GM12878 (cell line): ENCODE measurements around the gene CALY. TPM values are rescaled to one million over a fixed set of nuclear protein-coding genes. Genes with fewer than 3 reads are reported as not detected.
A peak's percentile ranks its signal among the peaks of the same experiment; 100 is the strongest.

Experiments
- BMI1 ChIP-seq: fragments of 450-650 bp; IDR thresholded peaks from 2 replicates; pipeline ENCODE4 v1.6.1; 2016; ENCODE audit warnings: mild to moderate bottlenecking, moderate library complexity, borderline replicate concordance
- CHD1 ChIP-seq: IDR thresholded peaks from 2 replicates; pipeline ENCODE4 v1.6.1; 2012; ENCODE audit warnings: low read depth, low read length, improper control_type of control experiment
- E4F1 ChIP-seq: fragments of 450-650 bp; IDR thresholded peaks from 2 replicates; pipeline ENCODE4 v1.6.1; 2018; ENCODE audit warnings: borderline replicate concordance, mild to moderate bottlenecking; ENCODE audit not compliant: partially characterized antibody
- HDGF ChIP-seq: fragments of 450-650 bp; IDR thresholded peaks from 2 replicates; pipeline ENCODE4 v1.6.1; 2016; ENCODE audit warnings: antibody characterized with exemption
- HSF1 ChIP-seq: fragments of 150-350 bp; IDR thresholded peaks from 2 replicates; pipeline ENCODE4 v1.6.1; 2014; ENCODE audit warnings: mild to moderate bottlenecking, low read depth, low read length
- MAX ChIP-seq: IDR thresholded peaks from 2 replicates; pipeline ENCODE4 v1.6.1; 2012; ENCODE audit warnings: low read depth, low read length, improper control_type of control experiment
- RB1 ChIP-seq: fragments of 450-650 bp; formaldehyde crosslinking; IDR thresholded peaks from 2 replicates; pipeline ENCODE4 v1.6.1; 2017; ENCODE audit warnings: mild to moderate bottlenecking, borderline replicate concordance
- ZBTB11 ChIP-seq: fragments of 450-650 bp; formaldehyde crosslinking; IDR thresholded peaks from 2 replicates; pipeline ENCODE4 v1.5.0; 2022; ENCODE audit warnings: mild to moderate bottlenecking, missing genetic modification characterization
- ZNF24 ChIP-seq: fragments of 450-650 bp; IDR thresholded peaks from 2 replicates; pipeline ENCODE4 v1.6.1; 2017; ENCODE audit warnings: antibody characterized with exemption, mild to moderate bottlenecking
- ZNF687 ChIP-seq: fragments of 450-650 bp; IDR thresholded peaks from 2 replicates; pipeline ENCODE4 v1.6.1; 2017; ENCODE audit warnings: mild to moderate bottlenecking, moderate library complexity
- polyA plus RNA-seq, 11 experiments: library from polyadenylated mRNA; depleted of rRNA in 4 of 11; unstranded in 6 of 11; stranded (reverse) in 5 of 11; fragments of >200 nt; fragmentation: Nextera tagmentation in 4 of 11; fragmentation: Illumina TruSeq in 1 of 11; extraction: Ambion mirVana in 4 of 11; extraction: Trizol in 1 of 11; gene quantifications; 1 replicate in 1 of 11; 2 replicates in 10 of 11; pipeline versions ENCODE4 v1.2.1 to v1.2.3, GENCODE V29; 2011 to 2016; ENCODE audit warnings: inconsistent platforms in 2 of 11, missing spikeins in 2 of 11, low read depth in 1 of 11
- total RNA-seq, 4 experiments: library from RNA; depleted of rRNA in 3 of 4; stranded (reverse); fragments of >200 nt in 3 of 4; fragmentation: Illumina TruSeq in 1 of 4; extraction: Trizol in 1 of 4; gene quantifications; 2 replicates each; pipeline versions ENCODE4 v1.2.1 to v1.2.3, GENCODE V29; 2013 to 2021

The CALY gene
- total and polyA plus RNA-seq, 10 of the 15 experiments (the other 5 are each of a cell fraction or from before 2014, with no cell fraction given) = 0.07 TPM; not detected in 9

- TF ChIP-seq HDGF (no peak), MAX (no peak), E4F1 (no peak), ZNF687 (no peak; the same call in 1 of the 2 replicates), ZBTB11 (no peak), HSF1 (no peak), RB1 (0 out of 2 replicates have a peak, but pooled peaks have one; percentile 52), ZNF24 (no peak), CHD1 (no peak), BMI1 (no peak)
These were observed 42.6 kb upstream of the CALY start, which contains the start of gene PAOX (continued) for GRCh38 chr10:133379152-133379800.
